Fibroblast of skin of left quadriceps (primary cell): ENCODE results near the gene LPIN1.

Source experiments
- DNase-seq, 2 experiments: peaks; one replicate each; pipeline ENCODE4 v3.0.0-alpha.2; 2013; ENCODE audit warnings: low read depth in 2 of 2

Gene LPIN1

GRCh38 chr2:11784747-11785610 lies 38.5 kb downstream of the LPIN1 start:
- peak in 1 of 2 experiments; percentile 15 for DNase-seq

DNA sequence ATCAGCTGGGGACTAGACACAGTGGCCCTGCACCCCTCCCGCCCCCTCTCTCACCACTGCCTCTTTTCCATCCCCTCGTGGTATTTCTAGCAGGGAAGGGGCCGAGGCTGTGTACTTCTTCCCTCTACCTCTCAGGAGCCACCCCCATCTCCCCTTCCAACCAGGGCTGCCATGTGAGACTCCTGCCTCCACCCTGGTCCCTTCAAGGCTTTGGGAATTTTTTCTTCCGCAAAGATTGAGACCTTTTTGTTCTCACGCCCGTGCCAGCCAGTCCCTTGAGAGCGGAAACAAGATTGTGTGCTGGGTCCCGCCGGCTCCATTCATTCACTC lies 39.1 kb downstream of the LPIN1 start:
- no peak for DNase-seq

DNA sequence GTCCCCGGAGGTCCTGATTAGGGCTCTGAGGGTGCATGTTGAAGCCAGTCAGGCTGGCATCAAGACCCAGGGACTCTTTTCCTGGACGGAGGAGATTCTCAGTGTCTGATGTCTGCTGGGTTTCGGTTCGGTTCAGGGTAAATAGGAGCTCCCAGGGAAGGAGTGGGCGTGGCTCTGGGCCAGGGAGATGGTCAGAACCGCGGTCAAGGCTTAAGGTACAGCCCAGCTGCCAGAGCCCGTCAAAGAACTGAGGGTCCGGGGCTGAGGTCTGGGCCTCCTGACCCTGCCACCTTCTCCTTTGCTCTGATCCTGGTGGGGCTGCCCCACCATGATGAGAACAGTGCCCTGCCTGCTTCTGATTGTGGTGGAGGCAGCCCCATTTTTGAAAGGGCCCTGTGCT lies 39.8 kb downstream of the LPIN1 start:
- no peak for DNase-seq

- DNase-seq = no peak
These were observed 40.2 kb downstream of the LPIN1 start for GRCh38 chr2:11786592-11786991.

DNA sequence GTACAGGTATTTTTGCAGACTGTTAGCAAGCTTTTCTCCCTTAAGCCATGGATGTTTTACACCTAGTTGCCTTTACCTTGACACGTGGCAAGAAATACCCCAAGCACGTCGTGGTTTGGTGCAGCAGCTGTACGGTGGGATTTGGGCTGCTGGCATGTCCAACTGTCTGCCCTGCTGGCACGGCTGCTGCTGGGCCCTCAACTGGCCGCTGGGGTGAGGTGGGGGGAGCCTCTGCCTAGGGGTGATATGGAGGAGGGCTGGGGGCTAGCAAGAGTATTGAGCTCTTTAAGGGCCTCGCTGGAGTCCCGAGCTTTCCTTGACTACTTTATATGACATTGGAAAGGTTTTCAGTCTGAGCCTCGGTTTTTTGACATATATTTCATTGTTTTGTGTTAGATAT lies 41.6 kb downstream of the LPIN1 start:
- DNase-seq = no peak

GRCh38 chr2:11788461-11789124 lies 42.2 kb downstream of the LPIN1 start:
- DNase-seq = no peak

DNA sequence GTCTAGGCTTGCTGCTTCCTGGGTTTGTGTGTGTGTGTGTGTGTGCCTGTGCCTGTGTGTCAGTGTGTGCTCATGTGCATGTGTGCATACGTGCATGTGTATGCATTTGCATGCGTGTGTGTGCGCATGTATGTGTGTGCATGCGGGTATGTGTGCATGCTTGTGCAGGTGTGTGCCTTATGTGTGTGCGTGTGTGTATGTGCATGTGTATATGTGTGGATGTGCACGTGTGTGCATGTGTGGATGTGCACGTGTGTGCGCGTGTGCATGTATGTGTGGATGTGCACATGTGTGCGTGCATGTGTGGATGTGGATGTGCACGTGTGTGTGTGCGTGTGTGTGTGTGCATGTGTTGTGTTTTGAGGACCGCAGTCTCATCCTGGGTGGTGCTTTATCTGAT lies 42.8 kb downstream of the LPIN1 start:
- DNase-seq = no peak

- DNase-seq = no peak
These were observed 43.8 kb downstream of the LPIN1 start for GRCh38 chr2:11790228-11790627.

DNA sequence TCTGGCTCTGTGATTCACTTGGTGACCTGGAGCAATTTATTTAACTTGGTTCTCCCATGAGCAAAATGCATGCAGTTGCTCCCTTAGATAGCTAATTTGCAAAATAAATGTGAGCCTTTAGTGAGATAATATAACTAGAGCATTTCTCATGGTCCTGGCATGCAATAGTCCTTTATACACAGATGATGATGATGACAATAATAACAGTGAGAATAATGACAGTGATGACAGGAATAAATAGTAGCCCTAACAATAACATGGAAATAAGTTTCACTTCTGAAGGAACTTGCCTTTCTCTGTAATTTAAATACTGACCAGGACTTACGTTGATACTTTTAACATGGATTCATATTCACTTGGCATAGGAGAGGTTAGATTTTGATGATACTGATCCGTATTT lies 49.2 kb downstream of the LPIN1 start:
- DNase-seq = peak; percentile 22 to 25

DNA sequence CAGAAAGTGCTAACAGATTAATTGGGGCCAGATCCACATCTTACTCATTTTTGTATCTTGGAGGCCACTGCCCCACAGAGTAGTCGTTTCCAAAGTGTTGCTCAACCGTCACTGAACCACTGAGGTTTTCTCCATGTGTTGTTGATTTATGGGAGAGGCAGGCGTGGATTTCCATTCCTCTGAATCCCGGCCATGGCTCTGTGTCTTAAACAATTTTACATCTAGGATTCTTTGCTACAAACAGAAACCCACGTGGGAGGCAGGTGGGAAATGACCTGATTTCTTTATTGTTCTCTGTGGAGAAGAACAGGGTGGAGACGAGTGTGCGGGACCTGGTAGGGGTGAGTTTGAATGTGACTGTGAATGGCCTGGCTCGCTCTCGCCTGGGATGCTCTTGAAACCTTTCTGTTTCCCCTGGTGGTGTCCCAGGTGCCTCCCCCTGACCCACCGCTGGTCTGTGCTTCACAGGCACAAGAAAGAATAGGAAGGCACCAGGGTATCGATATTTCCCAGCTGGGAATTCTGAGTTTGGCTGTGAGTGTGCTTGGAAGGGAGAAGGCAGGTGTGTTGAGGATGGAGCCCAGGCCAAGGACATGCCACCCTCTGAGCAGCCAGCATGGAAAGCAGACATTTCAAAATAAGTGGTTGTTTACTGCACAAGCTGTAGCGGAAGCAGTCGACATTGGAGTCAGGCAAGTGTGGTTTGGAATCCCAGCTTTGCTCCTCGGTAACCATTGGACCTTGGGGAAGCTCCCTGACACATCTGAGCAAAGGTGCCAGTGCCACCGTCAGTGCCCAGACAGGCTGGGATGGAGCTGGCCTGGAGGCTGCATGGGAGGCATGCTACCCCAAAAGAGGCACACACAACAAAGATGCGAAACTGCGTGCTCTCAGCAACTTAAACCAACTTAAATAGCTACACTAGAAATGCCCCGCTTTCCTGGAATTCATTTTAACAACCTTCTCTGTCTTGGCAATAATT lies 50.0 kb downstream of the LPIN1 start:
- peak; percentile 95 for DNase-seq

DNA sequence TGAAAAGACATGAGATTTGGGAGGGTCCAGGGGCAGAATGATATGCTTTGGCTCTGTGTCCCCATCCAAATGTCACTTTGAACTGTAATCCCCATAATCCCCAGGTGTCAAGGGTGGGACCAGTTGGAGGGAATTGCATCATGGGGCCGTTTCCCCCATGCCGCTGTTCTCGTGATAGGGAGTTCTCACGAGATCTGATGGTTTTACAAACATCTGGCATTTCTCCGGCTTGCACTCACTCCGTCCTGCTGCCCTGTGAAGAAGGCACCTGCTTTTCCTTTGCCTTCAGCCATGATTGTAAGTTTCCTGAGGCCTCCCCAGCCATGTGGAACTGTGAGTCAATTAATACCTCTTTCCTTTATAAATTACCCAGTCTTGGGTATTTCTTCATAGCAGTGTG lies 51.4 kb downstream of the LPIN1 start:
- no peak for DNase-seq

DNA sequence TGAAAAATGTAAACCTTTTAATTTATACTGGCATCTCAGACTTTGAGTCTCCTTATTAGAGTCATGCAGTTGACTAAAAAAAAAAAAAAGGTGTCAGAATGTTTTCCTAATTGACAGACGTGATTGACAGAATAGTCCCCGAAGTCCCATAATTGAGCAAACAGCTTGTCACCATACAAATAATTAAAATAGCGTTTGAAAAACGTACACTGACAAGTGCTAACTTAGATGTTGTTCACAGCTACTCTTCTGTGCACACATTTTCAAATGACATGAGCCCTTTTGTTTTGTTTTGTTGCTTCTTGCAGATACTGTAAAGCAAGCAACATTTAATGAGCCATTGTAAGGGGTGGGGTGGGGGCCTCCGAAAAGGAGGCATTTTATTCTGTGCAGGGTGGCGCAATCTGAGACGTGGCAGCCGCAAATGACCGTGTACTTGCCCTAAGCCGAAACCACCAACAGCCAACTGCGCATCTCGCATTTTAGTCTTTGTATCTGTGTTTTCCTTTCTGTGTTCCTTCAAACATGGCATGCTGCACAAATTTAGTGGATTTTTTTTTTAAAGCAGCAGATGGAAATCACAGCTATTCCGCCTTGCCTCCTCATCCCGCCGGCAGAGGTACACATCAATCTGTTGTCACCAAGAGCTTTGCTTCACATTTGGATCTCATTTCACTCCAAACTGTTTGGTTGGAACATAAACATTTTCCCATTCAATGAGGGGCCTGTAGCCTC lies 52.4 kb downstream of the LPIN1 start:
- peak; percentile 54 to 55 for DNase-seq

- no peak for DNase-seq
These were observed 53.4 kb downstream of the LPIN1 start for GRCh38 chr2:11799826-11800225.

DNA sequence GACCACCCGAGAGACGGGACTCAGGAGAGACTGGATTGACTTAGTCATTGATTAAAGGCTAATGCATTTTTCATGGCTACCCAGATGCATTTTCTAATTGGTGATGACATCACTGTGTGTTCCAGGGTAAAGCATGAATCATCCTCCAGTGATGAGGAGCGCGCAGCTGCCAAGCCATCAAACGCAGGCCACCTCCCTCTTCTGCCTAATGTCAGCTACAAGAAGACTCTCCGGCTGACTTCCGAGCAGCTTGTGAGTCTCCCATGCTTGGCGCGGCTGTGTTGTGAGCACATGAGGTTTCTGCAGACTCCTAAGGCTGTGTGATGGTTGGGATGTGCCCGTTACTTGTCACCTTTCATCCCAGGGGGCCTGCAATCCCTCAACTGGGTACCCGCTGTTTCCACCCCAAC lies 56.4 kb downstream of the LPIN1 start:
- peak; percentile 46 to 55 for DNase-seq

- DNase-seq = no peak
These were observed 58.6 kb downstream of the LPIN1 start for GRCh38 chr2:11805024-11805423.

- DNase-seq = no peak
These were observed 59.5 kb downstream of the LPIN1 start for GRCh38 chr2:11805920-11806319.

DNA sequence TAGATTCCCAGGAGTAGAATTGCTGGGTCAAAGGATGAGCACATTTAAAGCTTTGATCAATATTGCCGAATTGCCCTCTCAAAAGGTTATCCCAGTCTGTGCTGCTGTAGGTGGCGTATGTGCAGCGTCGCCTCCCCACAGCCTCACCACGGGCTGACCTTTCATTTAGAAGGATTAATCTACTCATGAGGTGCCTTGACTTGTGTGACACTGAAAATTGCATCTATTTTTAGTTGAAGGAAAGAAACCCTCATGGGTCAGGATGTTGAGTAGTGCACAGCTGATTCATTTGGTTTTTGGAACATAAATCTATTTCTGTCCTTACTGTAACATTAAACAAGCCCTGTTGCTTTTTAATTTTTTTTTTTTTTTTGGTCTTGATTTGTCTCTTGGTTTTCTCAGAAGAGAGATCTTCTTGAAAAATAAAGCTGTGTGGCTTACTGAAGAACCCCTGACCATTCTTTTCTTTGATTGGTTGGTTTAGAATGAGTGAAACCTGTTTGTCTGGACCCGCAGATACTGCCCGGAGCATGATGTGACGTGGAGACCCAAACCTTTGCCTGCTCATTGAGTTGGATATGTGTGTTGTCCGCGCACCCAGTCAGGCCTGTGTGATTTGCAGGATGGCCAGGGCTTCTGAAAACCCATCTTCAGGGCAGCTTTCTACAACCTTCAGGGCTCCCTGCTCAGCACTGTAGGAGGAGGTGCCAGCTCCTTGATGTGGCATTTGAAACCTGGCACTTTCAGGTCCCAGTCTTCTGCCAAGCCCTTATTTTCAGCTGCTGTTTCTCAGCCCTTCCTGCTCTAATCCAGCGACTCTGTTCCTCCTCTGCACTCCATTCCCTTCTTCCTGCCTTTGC lies 61.0 kb downstream of the LPIN1 start:
- DNase-seq = no peak

DNA sequence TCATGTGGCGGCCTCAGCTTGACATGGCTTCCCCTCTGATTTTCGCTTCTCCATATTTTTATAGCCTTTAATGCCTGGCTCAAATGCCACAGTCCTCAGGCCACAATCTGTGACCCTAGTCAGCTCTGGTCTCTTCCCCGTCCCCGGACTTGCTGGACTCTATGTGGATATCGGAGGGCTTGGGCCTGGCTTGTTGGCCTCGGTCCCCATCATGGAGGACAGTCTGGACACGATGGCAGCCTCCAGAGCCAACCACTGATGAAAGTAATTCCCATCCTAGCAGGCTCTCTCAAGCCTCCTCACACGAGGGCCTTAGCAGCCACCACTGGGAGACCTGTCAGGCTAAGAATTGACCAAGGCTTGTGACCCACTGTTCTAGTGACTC lies 61.6 kb downstream of the LPIN1 start:
- no peak for DNase-seq

GRCh38 chr2:11809586-11810236 lies 63.3 kb downstream of the LPIN1 start:
- no peak for DNase-seq
